NCI-H1105 treated with DMSO at 0.1 percent for 48 hours (cell line): ENCODE results near the gene MED13L.
A peak's percentile ranks its signal among the peaks of the same experiment; 100 is the strongest.
"Not testable (repeated sequence)": the region's sequence is repeated elsewhere in the genome, so short reads cannot be mapped to it uniquely, and the experiment has no call there.

Experiments used
- DNase-seq: peaks from one replicate; lab custom pipeline; 2025; lab: John Stamatoyannopoulos, UW

MED13L gene

GRCh38 chr12:116012757-116013156 lies 264.7 kb downstream of the MED13L start:
- DNase-seq = no peak

- no peak for DNase-seq
Observed at GRCh38 chr12:116011217-116011616, 266.3 kb downstream of the MED13L start.

GRCh38 chr12:116010467-116010866 lies 267.0 kb downstream of the MED13L start:
- no peak for DNase-seq

GRCh38 chr12:116009805-116010204 lies 267.7 kb downstream of the MED13L start:
- no peak for DNase-seq

GRCh38 chr12:116006141-116006540 lies 271.4 kb downstream of the MED13L start:
- no peak for DNase-seq

- DNase-seq = no peak
Observed at GRCh38 chr12:116002890-116003536, 274.5 kb downstream of the MED13L start.

GRCh38 chr12:116000252-116000651 lies 277.2 kb downstream of the MED13L start:
- DNase-seq = no peak

- DNase-seq = no peak
Observed at GRCh38 chr12:115999582-115999981, 277.9 kb downstream of the MED13L start.

GRCh38 chr12:115998794-115999478 lies 278.6 kb downstream of the MED13L start:
- no peak for DNase-seq

- DNase-seq = peak; percentile 42
Observed at GRCh38 chr12:115998119-115998633, 279.3 kb downstream of the MED13L start.

- DNase-seq = no peak
Observed at GRCh38 chr12:115993737-115994136, 283.8 kb downstream of the MED13L start.

GRCh38 chr12:115990241-115990640 lies 287.3 kb downstream of the MED13L start:
- no peak for DNase-seq

- DNase-seq = no peak
Observed at GRCh38 chr12:115988625-115989563, 288.6 kb downstream of the MED13L start.

GRCh38 chr12:115988212-115988611 lies 289.3 kb downstream of the MED13L start:
- no peak for DNase-seq

GRCh38 chr12:115984616-115985015 lies 292.9 kb downstream of the MED13L start:
- peak; percentile 69 for DNase-seq

GRCh38 chr12:115983226-115983798 lies 294.2 kb downstream of the MED13L start:
- DNase-seq = no peak

- no peak for DNase-seq
Observed at GRCh38 chr12:115980339-115980738, 297.2 kb downstream of the MED13L start.

- DNase-seq = no peak
Observed at GRCh38 chr12:115979851-115980250, 297.6 kb downstream of the MED13L start.

- DNase-seq = no peak
Observed at GRCh38 chr12:115979351-115979750, 298.1 kb downstream of the MED13L start.

GRCh38 chr12:115976829-115977228 lies 300.7 kb downstream of the MED13L start:
- DNase-seq = not testable (repeated sequence)

GRCh38 chr12:115975411-115975810 lies 302.1 kb downstream of the MED13L start:
- DNase-seq = no peak
